GM21447 (cell line): ENCODE data around the gene GPRIN1.
"Not testable (repeated sequence)": the region's sequence is repeated elsewhere in the genome, so short reads cannot be mapped to it uniquely, and the experiment has no call there.

ENCODE experiments used
- ATAC-seq: cut with Tn5 transposase; IDR thresholded peaks from one replicate; pipeline ENCODE4 v1.9.1; 2021; ENCODE audit not compliant: unreplicated experiment

The GPRIN1 gene

DNA sequence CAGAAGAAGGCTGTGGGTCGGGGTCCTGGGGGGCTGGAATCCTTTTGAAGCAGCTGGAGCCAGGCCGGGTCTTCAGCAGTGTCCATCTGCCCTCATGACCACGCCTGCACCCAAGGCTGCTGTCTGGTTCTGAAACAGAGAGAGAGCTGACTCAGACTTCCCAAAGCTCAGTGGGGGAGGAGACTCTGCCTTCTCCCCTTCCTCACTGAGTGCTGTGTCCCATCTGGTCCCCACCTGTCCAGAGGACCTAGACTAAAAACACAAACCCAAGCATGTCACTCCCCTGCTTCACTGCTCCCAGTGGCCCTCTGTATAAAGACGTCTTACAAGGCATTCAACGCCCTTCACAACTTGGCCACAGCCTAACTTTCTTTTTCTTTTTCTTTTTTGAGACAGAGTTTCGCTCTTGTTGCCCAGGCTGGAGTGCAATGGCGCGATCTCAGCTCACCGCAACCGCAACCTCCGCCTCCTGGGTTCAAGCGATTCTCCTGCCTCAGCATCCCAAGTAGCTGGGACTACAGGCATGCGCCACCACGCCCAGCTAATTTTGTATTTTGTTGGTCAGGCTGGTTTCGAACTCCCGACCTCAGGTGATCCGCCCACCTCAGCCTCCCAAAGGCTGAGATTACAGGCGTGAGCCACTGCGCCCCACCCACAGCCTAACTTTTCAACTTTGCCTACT lies 10.1 kb downstream of the GPRIN1 start:
- not testable (repeated sequence) for ATAC-seq

DNA sequence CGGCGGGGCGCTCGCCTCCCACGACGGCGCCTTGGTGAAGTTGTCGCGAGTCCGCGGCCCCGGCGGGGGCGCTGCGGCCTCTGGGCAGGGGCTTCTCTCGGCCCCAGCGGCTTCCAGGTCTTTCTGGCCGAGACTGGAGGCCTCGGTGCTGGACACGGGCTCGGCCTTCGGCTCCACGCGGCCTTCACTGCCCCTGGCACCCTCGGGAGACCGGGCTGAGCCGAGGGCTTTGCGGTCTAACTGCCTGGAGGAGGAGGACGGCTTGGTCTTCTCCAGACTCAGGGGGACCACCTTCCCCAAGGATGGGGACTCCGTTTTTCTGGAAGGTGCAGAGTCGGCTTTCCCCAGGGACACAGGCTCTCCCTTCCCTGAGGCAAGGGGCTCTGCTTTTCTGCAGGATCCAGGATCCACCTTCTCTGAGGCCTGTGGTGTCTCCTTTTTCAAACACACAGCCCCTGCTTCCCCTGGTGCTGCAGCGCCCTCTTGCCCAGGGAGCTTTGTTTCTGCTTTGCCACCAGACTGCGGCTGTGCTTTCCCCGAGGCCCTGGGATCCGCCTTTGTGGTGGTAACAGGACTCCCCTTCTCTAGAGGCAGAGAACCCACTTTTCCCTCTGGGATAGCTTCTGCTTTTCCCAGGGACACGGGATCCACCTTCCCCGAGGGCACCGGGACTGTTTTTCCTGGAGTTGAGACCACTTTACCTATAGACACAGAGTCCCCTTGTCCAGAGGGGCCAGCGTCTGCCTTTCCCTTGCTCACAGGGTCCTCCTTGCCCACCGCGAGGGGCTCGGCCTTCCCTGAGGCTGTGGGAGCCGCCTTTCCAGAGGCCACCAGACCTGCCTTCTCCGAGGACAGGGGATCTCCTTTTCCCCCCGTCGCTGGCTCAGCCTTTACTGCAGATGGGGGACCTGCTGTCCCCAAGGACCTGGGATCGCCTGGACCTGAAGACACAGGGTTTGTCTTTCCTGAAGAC lies 12.3 kb downstream of the GPRIN1 start:
- ATAC-seq: no peak

DNA sequence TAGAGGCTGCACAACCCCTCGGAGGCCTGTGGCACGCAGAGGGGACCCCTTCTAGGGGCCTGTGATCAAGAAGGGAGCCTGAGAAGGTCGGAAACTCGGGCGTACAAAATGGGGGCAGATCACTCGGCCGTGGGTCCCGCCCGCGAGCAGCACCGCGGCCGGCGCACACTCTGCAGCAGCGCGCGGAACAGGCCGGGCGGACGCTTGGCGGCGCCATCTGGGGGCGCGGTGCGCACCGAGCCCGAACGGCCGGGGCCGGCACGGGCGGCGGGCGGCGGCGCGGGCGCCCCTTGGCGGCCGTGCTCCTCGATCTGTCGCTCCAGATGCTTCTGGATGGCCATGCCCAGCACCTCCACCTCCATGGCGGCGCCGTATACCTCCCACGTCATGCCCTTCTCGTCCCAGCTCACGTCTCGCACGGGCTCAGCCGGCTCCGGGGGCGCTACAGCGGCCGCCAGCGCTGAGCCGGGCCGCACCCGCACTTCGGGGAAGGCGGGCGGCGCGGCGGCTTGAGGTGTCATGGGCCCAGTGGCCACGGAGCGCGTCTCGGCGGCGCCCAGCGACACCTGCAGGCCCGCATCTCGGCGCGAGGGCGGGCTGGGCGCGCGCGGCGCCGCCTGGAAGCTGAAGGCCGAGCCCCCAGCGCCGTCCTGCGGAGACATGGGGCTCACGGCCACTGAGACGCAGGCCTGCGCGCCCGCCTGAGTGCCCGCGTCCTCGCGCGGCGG lies 13.1 kb downstream of the GPRIN1 start:
- peak; percentile 58 for ATAC-seq

DNA sequence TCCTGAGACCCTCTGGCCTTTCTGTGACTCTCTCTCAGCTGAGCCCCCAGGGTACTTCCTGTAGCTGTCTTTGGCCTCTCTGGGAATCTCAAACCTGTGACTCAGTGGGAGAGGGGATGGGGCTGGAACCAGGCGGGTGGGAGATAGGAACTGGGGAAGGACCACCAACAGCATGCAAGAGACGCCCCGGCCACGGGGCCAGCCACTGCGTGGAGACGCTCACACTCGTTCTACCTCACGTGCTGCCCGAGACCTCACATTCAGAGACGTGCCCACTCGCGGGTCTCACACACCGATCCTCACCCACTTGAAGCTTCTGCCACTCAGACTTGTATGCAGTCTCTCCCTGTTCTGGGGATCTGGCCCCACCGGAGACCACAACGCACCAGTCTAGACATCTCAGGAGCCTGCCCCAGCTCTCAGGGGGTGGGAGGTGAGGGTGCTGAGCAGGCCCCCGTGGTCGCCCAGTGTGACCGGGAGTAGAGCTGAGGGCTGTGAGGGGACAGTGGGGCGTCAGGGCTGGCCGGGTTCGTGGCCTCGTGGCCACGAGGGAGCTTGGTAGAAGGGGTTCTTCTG lies 13.8 kb downstream of the GPRIN1 start:
- ATAC-seq: no peak

DNA sequence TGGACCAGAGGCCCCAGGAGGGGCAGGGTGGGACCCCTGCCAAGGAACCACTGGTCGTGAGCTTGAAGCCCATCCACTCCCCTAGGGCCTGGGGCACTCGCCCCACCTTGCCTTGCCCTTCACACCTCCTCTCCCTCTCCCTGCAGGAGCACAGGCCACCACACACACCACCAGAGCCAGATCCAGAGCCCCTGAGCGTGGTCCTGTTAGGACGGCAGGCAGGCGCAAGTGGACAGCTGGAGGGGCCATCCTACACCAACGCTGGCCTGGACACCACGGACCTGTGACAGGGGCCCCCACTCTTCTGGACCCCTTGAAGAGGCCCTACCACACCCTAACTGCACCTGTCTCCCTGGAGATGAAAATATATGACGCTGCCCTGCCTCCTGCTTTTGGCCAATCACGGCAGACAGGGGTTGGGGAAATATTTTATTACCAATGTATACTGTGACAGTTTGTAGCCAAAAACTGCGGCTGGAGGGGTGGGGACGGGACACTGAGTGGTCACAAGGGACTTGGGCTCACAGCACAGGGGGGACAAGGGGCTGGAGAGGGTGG lies 14.5 kb downstream of the GPRIN1 start:
- no peak for ATAC-seq

DNA sequence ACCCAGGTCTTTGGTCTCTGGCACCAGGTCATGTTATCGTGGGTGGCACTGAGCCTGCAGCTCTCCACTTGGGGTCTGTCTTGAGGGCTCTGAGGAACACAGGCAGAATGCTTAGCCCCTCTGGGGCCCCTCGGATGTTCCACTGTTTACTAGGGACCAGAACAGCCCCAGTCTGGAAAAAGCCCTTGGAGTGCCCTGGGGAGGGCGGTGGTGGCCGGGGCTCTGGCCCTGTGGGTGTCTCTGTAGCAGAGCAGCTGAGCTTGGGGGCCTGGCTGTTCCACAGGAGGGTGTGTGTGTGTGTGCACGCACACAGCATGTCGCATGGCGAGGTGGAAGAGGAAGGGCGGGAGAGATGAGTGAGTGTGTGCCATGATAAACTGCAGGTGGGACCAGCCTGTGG lies 15.4 kb downstream of the GPRIN1 start:
- no peak for ATAC-seq

DNA sequence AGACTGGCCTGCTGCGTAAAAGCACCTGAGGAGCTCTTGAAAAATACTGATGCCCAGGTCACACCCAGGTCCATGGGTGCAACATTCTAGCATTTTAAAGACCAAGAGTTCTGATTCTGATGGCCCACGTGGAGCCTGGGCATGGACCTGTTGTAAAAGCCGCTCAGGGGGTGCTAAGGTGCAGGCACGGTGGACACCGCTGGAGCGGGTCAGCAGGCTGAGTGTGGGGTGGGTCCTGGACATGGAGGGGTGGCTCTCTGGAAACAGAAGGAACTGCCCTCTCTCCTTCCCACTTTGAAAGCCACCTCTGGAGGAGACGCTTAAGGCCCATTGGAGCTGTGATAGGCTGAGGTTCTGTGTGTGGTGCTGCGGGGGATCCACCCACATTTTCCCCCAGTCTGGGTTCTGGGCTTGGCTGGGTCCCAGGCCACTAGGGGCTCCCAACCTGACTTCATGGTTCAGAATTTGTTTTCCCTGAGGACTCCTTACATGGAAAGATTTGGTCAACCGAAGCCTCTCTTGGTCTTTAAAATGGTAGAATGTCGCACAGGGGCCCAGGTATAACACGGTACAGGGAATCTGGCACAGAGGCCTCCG lies 16.6 kb downstream of the GPRIN1 start:
- no peak for ATAC-seq

DNA sequence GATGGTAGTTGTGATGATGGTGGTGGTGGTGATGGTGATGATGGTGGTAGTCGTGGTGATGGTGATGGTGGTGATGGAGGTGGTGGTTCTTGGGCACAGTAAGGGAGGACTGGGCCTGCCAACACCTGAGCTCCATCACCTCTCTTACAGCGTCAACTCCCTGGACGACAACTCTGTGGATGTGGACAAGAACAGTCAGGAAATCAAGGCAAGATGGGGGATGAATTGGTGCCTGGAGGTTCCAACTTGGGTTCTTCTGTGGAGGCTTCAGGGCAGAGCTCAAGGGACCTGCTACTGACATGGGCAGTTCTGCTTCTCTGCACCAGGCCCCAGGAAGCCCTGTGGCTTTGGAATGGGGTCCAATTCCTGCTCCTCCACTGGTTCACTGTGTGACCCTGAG lies 17.4 kb downstream of the GPRIN1 start:
- ATAC-seq: no peak

DNA sequence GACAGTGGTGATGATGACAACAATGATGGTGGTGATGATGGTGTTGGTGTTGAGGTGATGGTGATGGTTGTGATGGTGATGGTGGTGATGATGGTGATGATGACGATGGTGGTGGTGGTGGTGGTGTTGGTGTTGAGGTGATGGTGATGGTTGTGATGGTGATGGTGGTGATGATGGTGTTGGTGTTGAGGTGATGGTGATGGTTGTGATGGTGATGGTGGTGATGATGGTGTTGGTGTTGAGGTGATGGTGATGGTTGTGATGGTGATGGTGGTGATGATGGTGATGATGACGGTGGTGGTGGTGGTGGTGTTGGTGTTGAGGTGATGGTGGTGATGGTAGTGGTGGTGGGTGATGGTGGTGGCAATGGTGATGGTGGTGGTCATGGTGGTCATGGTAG lies 18.3 kb downstream of the GPRIN1 start:
- not testable (repeated sequence) for ATAC-seq

DNA sequence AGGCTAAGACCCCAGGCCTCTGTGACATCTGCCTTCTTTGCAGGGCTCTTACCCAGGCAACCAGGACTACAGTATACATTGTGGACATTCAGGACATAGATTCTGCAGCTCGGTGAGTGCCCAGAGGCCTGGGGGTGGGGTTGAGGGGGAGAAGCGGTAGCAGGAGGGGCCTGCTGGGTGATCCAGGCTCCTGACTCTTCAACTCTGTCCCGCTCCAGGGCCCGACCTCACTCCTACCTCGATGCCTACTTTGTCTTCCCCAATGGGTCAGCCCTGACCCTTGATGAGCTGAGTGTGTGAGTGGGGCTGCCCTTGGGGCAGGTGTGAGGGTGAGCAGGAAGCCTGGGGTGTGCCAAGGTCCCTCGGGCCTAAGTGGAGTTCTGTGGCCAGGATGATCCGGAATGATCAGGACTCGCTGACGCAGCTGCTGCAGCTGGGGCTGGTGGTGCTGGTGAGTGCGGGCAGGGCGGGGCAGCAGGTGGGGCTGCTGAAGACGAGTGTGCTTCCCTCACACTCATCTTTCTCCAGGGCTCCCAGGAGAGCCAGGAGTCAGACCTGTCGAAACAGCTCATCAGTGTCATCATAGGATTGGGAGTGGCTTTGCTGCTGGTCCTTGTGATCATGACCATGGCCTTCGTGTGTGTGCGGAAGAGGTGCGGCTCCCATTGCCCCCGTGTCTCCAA lies 19.8 kb downstream of the GPRIN1 start:
- ATAC-seq: no peak

DNA sequence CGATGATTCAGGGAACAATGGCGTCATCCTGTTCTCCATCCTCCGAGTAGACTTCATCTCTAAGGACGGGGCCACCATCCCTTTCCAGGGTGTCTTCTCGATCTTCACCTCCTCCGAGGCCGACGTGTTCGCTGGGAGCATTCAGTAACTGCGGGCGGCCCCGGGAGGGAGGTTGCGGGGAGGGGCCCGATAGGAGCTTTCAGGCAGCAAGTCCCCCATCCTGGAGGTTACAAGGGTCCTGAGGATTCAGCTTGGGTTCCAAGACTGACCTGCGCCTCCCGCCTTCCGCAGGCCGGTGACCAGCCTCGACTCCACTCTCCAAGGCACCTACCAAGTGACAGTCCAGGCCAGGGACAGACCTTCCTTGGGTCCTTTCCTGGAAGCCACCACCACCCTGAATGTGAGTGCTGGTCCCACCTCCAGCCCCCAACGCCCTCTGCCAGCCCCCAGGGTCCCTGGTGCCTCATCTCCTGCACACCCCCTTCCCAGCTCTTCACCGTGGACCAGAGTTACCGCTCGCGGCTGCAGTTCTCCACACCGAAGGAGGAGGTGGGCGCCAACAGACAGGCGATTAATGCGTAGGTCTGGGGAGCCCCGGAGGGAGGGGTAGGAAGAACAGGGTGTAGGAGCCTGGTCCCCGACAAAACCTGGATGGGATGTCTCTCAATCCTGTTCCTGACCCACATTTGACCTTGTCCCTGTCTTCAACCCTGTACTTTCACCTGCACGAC lies 20.8 kb downstream of the GPRIN1 start:
- ATAC-seq: no peak

DNA sequence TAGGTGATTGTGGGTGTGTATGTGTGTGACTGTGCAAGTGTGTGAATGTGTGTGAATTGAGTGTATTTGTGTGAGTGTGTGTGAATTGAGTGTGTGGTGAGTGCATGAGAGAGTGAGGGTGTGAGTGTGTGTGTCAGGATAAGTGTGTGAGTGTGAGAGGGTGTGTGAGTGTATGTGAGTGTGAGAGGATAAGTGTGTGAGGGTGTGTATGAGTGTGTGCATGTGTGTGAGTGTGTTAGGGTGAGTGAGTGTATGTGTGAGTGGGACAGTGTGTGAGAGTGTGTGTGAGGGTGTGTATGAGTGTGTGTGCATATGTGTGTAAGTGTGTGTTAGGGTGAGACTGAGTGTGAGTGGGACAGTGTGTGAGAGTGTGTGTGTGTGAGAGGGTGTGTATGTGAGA lies 21.7 kb downstream of the GPRIN1 start:
- ATAC-seq: no peak

DNA sequence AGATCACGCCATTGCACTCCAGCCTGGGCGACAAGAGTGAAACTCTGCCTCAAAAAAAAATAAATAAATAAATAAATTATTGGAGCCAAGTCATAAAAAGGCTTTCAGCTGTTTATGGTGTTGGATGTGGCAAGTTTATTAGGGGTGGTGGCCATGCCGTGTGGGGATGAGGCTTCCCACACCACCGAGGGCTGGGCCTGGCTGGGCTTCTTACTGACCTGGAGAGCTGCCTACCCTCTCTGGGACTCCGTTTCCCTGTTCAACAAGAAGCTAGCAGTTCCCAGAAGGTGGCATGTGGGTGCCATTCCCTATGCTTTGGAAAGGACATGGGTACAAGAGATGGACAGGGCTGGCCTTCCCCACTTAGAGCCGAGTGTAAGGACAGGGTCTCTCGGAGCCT lies 22.6 kb downstream of the GPRIN1 start:
- ATAC-seq: no peak

DNA sequence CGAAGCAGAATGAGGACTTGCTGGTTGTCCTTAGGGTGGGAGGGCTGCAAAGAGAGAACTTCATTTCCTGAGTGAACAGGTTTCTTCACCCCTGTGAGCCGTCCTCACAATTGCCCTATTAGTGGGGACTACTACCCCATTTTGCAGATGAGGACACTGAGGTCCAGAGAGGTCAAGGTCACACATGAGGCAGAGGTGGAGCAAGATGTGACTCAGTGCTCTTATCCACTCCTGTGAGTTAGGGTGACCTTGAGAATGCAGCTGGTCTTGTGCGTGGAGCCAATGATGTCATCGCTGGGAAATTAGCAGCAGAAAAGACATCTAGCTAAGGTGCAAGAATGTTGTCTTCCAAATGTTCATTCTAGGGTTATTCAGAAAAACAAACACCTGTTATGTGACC lies 26.9 kb downstream of the GPRIN1 start:
- ATAC-seq: no peak

DNA sequence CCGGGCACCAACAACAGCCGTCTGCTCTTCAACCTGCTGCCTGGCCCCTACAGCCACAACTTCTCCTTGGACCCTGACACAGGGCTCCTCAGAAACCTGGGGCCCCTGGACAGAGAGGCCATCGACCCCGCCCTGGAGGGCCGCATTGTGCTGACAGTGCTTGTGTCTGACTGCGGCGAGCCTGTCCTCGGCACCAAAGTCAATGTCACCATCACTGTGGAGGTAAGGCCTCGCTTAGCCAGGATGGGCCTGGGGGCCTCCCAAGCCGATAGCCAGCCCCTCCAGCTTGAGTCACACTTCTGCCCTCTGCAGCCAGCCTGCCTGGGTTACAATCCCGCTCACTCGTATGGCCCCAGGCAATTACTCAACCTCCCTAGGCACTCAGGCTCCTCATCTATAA lies 28.6 kb downstream of the GPRIN1 start:
- ATAC-seq: no peak

DNA sequence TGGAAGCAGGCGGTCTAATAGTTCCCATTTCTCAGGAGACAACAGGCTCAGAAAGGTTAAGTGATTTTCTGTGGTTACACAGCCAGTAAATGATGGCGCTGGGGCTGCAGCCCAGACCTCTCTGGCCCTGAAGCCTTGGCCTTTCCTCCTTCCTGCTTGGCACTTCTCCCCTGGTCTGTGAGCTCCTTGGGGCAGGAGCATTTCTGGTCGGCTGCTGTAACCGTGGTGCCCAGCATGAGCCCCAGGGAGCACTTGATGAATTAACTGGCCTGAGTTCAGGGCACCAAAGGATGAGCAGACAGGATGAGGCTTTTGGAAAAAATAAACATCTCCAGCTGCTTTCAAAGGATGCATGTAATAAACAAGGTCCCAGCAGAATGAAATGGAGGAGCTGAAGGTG lies 30.6 kb downstream of the GPRIN1 start:
- ATAC-seq: no peak

DNA sequence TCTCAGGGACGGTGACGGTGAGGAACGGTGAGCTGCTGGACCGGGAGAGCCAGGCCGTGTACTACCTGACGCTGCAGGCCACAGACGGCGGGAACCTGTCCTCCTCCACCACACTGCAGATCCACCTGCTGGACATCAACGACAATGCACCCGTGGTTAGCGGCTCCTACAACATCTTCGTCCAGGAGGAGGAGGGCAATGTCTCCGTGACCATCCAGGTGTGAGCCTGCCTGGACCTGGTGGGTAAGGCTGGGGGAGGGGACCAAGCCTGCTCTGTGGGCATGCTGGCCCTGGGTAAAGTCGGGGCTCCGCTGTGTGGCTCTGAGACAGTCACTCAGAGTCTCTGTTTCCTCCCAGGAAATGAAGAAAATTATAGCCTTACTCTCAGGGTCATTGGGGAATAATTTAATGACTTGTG lies 31.6 kb downstream of the GPRIN1 start:
- ATAC-seq: no peak

DNA sequence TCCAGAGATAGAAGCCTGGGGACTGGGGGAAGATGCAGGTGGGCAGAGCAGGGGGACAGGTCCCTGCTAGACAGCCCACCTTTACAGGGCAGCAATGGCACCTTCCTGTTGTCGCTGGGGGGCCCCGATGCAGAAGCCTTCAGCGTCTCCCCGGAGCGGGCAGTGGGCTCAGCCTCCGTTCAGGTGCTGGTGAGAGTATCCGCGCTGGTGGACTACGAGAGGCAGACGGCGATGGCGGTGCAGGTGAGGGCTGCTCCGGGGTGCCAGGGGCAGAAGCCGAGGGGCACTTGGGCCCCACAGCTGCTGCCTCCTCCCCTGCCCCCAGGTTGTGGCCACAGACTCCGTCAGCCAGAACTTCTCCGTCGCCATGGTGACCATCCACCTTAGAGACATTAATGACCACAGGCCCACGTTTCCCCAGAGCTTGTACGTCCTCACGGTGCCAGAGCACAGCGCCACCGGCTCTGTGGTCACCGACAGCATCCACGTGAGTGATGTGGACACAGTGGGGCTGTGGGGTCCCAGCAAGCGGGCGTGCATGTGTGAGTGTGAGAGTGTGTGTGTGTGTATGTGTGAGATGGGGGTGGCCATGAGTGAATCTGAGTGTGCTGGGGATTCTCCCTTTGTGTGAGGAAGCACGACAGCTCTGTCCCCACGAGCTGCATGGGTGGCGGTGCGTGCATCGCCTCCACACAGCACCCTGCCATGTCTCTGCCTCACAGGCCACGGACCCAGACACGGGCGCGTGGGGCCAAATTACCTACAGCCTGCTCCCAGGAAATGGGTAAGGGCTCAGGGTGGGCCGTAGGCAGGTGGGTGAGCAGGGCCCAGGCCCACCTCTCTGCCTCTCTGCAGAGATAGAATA lies 32.4 kb downstream of the GPRIN1 start:
- ATAC-seq: no peak
